GM23338 (cell line): ENCODE results near the gene XRN2. TPM values are rescaled to one million over a fixed set of nuclear protein-coding genes. Genes with fewer than 3 reads are reported as not detected.

Source experiments
- ATAC-seq: fragments of 200-7000 bp; cut with Tn5 transposase; 3 replicates; pipeline ENCODE4 v1.9.1; 2020
- DNase-seq: peaks from one replicate; pipeline ENCODE4 v3.0.0-alpha.2; 2015; ENCODE audit warnings: low spot score
- H2AFZ ChIP-seq: fragments of 200-600 bp; sonication (generic); 2 replicates; pipeline ENCODE4 v1.8.0; 2016; ENCODE audit warnings: antibody characterized with exemption, mild to moderate bottlenecking, moderate library complexity
- H3F3A ChIP-seq: fragments of 200-600 bp; sonication (generic); replicated peaks from 2 replicates; pipeline ENCODE4 v1.8.0; 2017; ENCODE audit warnings: antibody characterized with exemption, mixed run types, low read depth
- H3K27ac ChIP-seq: fragments of 200-600 bp; sonication (generic); 2 replicates; pipeline ENCODE4 v1.6.1; 2016; ENCODE audit warnings: low read depth
- H3K27me3 ChIP-seq: fragments of 200-600 bp; sonication (generic); 2 replicates; pipeline ENCODE4 v1.8.0; 2016; ENCODE audit warnings: mild to moderate bottlenecking, mixed run types, moderate library complexity; ENCODE audit not compliant: insufficient read depth
- H3K36me3 ChIP-seq: fragments of 200-600 bp; sonication (generic); 2 replicates; pipeline ENCODE4 v1.8.0; 2016; ENCODE audit warnings: mild to moderate bottlenecking; ENCODE audit not compliant: insufficient read depth
- H3K4me1 ChIP-seq: fragments of 200-600 bp; sonication (generic); 2 replicates; pipeline ENCODE4 v1.8.0; 2016; ENCODE audit warnings: mild to moderate bottlenecking, moderate library complexity; ENCODE audit not compliant: insufficient read depth
- H3K4me2 ChIP-seq: fragments of 200-600 bp; sonication (generic); 2 replicates; pipeline ENCODE4 v1.7.1; 2017; ENCODE audit warnings: mixed run types
- H3K4me3 ChIP-seq: fragments of 200-600 bp; sonication (generic); 2 replicates; pipeline ENCODE4 v1.6.1; 2016; ENCODE audit warnings: mixed run types
- H3K79me2 ChIP-seq: fragments of 200-600 bp; sonication (generic); replicated peaks from 2 replicates; pipeline ENCODE4 v1.8.0; 2017; ENCODE audit warnings: mild to moderate bottlenecking; ENCODE audit not compliant: insufficient read depth
- H3K9me2 ChIP-seq: fragments of 200-600 bp; sonication (generic); 2 replicates; pipeline ENCODE4 v1.8.0; 2017; ENCODE audit not compliant: insufficient read depth
- H4K20me1 ChIP-seq: fragments of 200-600 bp; sonication (generic); replicated peaks from 2 replicates; pipeline ENCODE4 v1.8.0; 2017; ENCODE audit warnings: mild to moderate bottlenecking; ENCODE audit not compliant: insufficient read depth
- H3K27ac Mint-ChIP-seq: 2 replicates; pipeline ENCODE4 v1.8.0; 2020; ENCODE audit warnings: inconsistent platforms, mild to moderate bottlenecking, moderate library complexity, mixed read lengths
- H3K27me3 Mint-ChIP-seq: 3 replicates; pipeline ENCODE4 v1.8.0; 2022; ENCODE audit warnings: low read depth, mild to moderate bottlenecking, moderate library complexity, mixed read lengths, inconsistent platforms; ENCODE audit not compliant: insufficient read depth, poor library complexity
- H3K36me3 Mint-ChIP-seq: 3 replicates; pipeline ENCODE4 v1.8.0; 2021; ENCODE audit warnings: low read depth, mild to moderate bottlenecking, inconsistent platforms, moderate library complexity, mixed read lengths
- H3K4me1 Mint-ChIP-seq: 3 replicates; pipeline ENCODE4 v1.8.0; 2020; ENCODE audit warnings: mild to moderate bottlenecking, inconsistent platforms, mixed read lengths
- H3K4me3 Mint-ChIP-seq: 3 replicates; pipeline ENCODE4 v1.8.0; 2021; ENCODE audit warnings: moderate library complexity, mild to moderate bottlenecking, inconsistent platforms, mixed read lengths
- H3K9me3 Mint-ChIP-seq: 3 replicates; pipeline ENCODE4 v1.8.0; 2020; ENCODE audit warnings: moderate library complexity, mild to moderate bottlenecking, inconsistent platforms, mixed read lengths
- CREB1 ChIP-seq: fragments of 250-450 bp; sonication (Bioruptor Pico); IDR thresholded peaks from 2 replicates; pipeline ENCODE4 v1.5.0; 2020; ENCODE audit warnings: low read depth, mild to moderate bottlenecking, moderate library complexity
- ETS1 ChIP-seq: IDR thresholded peaks from 2 replicates; pipeline ENCODE4 v1.6.1; 2016; ENCODE audit warnings: antibody characterized with exemption
- EZH2 ChIP-seq: fragments of 200-600 bp; sonication (generic); IDR thresholded peaks from one replicate; pipeline ENCODE4 v1.8.0; 2017; ENCODE audit warnings: antibody characterized with exemption, mild to moderate bottlenecking, low read depth; ENCODE audit not compliant: unreplicated experiment
- EZH2phosphoT487 ChIP-seq: fragments of 200-600 bp; sonication (generic); IDR thresholded peaks from one replicate; pipeline ENCODE4 v1.8.1; 2018; ENCODE audit warnings: antibody characterized with exemption; ENCODE audit not compliant: unreplicated experiment
- JUNB ChIP-seq: IDR thresholded peaks from one replicate; pipeline ENCODE4 v1.6.1; 2016; ENCODE audit warnings: antibody characterized with exemption; ENCODE audit not compliant: unreplicated experiment
- NANOG ChIP-seq: IDR thresholded peaks from 2 replicates; pipeline ENCODE4 v1.6.1; 2016; ENCODE audit warnings: antibody characterized with exemption, borderline replicate concordance
- POLR2AphosphoS5 ChIP-seq: IDR thresholded peaks from 2 replicates; pipeline ENCODE4 v1.6.1; 2016; ENCODE audit warnings: antibody characterized with exemption, low read depth
- REST ChIP-seq: IDR thresholded peaks from one replicate; pipeline ENCODE4 v1.6.1; 2018; ENCODE audit warnings: antibody characterized with exemption; ENCODE audit not compliant: unreplicated experiment
- ZNF114 ChIP-seq: fragments of 250-450 bp; sonication (Bioruptor Pico); IDR thresholded peaks from 2 replicates; pipeline ENCODE4 v1.5.0; 2020; ENCODE audit warnings: mild to moderate bottlenecking, moderate library complexity
- ZNF331 ChIP-seq: fragments of 250-450 bp; sonication (Bioruptor Pico); IDR thresholded peaks from 2 replicates; pipeline ENCODE4 v1.5.0; 2020; ENCODE audit warnings: low read depth, mild to moderate bottlenecking, moderate library complexity
- polyA plus RNA-seq: library from polyadenylated mRNA; unstranded; fragments of >200 nt; fragmentation: Nextera tagmentation; extraction: Ambion mirVana; gene quantifications from 2 replicates; pipeline ENCODE4 v1.2.1, GENCODE V29; 2016
- total RNA-seq: library from RNA; depleted of rRNA; stranded (reverse); fragments of >200 nt; shearing (Covaris generic); gene quantifications from 2 replicates; pipeline ENCODE4 v1.2.3, GENCODE V29; 2014
- TF ChIP-seq, protein P1 (sequence below): fragments of 250-450 bp; sonication (Bioruptor Pico); IDR thresholded peaks from 2 replicates; pipeline ENCODE4 v1.5.0; 2020; ENCODE audit warnings: mild to moderate bottlenecking, moderate library complexity
- TF ChIP-seq, protein P2 (sequence below), 2 experiments: fragments of 200-600 bp in 1 of 2; sonication (generic) in 1 of 2; conservative IDR thresholded peaks; 2 replicates each; pipeline versions ENCODE4 v1.5.1 to v1.6.1; 2016 to 2017; ENCODE audit warnings: antibody characterized with exemption in 2 of 2, low read depth in 2 of 2, mild to moderate bottlenecking in 2 of 2, moderate library complexity in 1 of 2

XRN2 gene
- total and polyA plus RNA-seq, 2 experiments from 2014 or later, result 113 to 150 TPM

DNA sequence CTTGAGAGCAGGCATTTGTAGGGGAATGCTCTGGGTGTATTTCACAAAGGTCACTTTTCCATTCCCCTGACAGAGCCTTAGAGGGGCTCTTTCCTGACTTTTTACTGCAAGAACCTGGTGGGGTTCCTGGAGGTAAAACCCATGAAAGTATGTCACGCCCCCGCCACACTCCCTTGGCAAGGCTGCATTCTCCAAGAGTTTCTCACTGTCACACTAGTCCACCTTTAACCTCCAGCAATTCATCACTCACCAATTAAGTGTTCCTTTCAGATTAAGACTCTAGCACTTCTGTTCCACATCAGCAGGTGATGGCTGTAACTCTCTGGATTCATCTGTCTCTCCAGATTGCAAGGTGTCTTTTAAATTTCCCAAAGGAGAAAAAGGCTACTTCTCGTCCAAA, 126.9 kb downstream of the XRN2 start:
- no peak overlapping the region; the same call in 1 of the 2 replicates for H3K27ac Mint-ChIP-seq
- H3K27me3 Mint-ChIP-seq, result no peaks in the 10 kb centered on the region
- no peaks in the 10 kb centered on the region for H3K27me3 ChIP-seq
- no peak for DNase-seq
- TF ChIP-seq ETS1, result no peak
- no peak for TF ChIP-seq JUNB
- TF ChIP-seq NANOG, result no peak
- no peak for TF ChIP-seq CREB1
- TF ChIP-seq, protein P1, sequence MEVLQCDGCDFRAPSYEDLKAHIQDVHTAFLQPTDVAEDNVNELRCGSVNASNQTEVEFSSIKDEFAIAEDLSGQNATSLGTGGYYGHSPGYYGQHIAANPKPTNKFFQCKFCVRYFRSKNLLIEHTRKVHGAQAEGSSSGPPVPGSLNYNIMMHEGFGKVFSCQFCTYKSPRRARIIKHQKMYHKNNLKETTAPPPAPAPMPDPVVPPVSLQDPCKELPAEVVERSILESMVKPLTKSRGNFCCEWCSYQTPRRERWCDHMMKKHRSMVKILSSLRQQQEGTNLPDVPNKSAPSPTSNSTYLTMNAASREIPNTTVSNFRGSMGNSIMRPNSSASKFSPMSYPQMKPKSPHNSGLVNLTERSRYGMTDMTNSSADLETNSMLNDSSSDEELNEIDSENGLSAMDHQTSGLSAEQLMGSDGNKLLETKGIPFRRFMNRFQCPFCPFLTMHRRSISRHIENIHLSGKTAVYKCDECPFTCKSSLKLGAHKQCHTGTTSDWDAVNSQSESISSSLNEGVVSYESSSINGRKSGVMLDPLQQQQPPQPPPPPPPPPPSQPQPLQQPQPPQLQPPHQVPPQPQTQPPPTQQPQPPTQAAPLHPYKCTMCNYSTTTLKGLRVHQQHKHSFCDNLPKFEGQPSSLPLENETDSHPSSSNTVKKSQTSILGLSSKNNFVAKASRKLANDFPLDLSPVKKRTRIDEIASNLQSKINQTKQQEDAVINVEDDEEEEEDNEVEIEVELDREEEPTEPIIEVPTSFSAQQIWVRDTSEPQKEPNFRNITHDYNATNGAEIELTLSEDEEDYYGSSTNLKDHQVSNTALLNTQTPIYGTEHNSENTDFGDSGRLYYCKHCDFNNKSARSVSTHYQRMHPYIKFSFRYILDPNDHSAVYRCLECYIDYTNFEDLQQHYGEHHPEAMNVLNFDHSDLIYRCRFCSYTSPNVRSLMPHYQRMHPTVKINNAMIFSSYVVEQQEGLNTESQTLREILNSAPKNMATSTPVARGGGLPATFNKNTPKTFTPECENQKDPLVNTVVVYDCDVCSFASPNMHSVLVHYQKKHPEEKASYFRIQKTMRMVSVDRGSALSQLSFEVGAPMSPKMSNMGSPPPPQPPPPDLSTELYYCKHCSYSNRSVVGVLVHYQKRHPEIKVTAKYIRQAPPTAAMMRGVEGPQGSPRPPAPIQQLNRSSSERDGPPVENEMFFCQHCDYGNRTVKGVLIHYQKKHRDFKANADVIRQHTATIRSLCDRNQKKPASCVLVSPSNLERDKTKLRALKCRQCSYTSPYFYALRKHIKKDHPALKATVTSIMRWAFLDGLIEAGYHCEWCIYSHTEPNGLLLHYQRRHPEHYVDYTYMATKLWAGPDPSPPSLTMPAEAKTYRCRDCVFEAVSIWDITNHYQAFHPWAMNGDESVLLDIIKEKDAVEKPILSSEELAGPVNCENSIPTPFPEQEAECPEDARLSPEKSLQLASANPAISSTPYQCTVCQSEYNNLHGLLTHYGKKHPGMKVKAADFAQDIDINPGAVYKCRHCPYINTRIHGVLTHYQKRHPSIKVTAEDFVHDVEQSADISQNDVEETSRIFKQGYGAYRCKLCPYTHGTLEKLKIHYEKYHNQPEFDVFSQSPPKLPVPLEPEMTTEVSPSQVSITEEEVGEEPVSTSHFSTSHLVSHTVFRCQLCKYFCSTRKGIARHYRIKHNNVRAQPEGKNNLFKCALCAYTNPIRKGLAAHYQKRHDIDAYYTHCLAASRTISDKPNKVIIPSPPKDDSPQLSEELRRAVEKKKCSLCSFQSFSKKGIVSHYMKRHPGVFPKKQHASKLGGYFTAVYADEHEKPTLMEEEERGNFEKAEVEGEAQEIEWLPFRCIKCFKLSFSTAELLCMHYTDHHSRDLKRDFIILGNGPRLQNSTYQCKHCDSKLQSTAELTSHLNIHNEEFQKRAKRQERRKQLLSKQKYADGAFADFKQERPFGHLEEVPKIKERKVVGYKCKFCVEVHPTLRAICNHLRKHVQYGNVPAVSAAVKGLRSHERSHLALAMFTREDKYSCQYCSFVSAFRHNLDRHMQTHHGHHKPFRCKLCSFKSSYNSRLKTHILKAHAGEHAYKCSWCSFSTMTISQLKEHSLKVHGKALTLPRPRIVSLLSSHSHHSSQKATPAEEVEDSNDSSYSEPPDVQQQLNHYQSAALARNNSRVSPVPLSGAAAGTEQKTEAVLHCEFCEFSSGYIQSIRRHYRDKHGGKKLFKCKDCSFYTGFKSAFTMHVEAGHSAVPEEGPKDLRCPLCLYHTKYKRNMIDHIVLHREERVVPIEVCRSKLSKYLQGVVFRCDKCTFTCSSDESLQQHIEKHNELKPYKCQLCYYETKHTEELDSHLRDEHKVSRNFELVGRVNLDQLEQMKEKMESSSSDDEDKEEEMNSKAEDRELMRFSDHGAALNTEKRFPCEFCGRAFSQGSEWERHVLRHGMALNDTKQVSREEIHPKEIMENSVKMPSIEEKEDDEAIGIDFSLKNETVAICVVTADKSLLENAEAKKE (CRISPR knock-in tag), result no peak
- TF ChIP-seq, protein P2, sequence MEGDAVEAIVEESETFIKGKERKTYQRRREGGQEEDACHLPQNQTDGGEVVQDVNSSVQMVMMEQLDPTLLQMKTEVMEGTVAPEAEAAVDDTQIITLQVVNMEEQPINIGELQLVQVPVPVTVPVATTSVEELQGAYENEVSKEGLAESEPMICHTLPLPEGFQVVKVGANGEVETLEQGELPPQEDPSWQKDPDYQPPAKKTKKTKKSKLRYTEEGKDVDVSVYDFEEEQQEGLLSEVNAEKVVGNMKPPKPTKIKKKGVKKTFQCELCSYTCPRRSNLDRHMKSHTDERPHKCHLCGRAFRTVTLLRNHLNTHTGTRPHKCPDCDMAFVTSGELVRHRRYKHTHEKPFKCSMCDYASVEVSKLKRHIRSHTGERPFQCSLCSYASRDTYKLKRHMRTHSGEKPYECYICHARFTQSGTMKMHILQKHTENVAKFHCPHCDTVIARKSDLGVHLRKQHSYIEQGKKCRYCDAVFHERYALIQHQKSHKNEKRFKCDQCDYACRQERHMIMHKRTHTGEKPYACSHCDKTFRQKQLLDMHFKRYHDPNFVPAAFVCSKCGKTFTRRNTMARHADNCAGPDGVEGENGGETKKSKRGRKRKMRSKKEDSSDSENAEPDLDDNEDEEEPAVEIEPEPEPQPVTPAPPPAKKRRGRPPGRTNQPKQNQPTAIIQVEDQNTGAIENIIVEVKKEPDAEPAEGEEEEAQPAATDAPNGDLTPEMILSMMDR (conservative IDR thresholded peaks at IDR 0.05; ENCODE audit: low read depth in 2 of 2), result no peak
- TF ChIP-seq POLR2AphosphoS5, result no peak
- no peak for TF ChIP-seq REST
- no peak for TF ChIP-seq ZNF114 (CRISPR knock-in tag)
- TF ChIP-seq EZH2phosphoT487, result no peak
- TF ChIP-seq ZNF331 (CRISPR knock-in tag), result no peak
- TF ChIP-seq EZH2, result no peak
- no peaks in the 10 kb centered on the region for H3F3A ChIP-seq
- H3K36me3 ChIP-seq, result 0 out of 2 replicates have a peak, but pooled peaks cover 2% of the 10 kb centered on the region
- H2AFZ ChIP-seq, result peak overlapping the region; percentile 53; the same call in 1 of the 2 replicates
- no peaks in the 10 kb centered on the region for H3K79me2 ChIP-seq
- no peak overlapping the region for H3K27ac ChIP-seq
- no peak overlapping the region for H3K4me3 Mint-ChIP-seq
- no peak for ATAC-seq
- H3K9me3 Mint-ChIP-seq, result peaks cover 2% of the 10 kb centered on the region; the same call in 2 of the 3 replicates
- H3K4me2 ChIP-seq, result no peak overlapping the region
- no peaks in the 10 kb centered on the region for H3K4me1 Mint-ChIP-seq
- no peaks in the 10 kb centered on the region; the same call in 2 of the 3 replicates for H3K36me3 Mint-ChIP-seq
- H3K4me3 ChIP-seq, result no peak overlapping the region
- no peaks in the 10 kb centered on the region for H4K20me1 ChIP-seq
- no peaks in the 10 kb centered on the region for H3K4me1 ChIP-seq
- H3K9me2 ChIP-seq, result no peaks in the 10 kb centered on the region
